ENCODE data around the gene ABCA1. TPM values are rescaled to one million over a fixed set of nuclear protein-coding genes. Genes with fewer than 3 reads are reported as not detected.

Gene ABCA1
- total RNA-seq, 1 donor from 2014 or later = 10.8 TPM

GRCh38 chr9:104780796-104781395, 147.1 kb downstream of the ABCA1 start:
- peaks cover 35% of the 10 kb centered on the region for H3K36me3 ChIP-seq
- peaks cover 70% of the 10 kb centered on the region for H3K4me1 ChIP-seq
- DNase-seq = no peak
- no peaks in the 10 kb centered on the region for H3K27me3 ChIP-seq (ENCODE audit: low read depth)
- TF ChIP-seq CTCF (IDR thresholded peaks at IDR 0.05; ENCODE audit: borderline replicate concordance) = peak; percentile 43
- peak overlapping the region; percentile 48 for H3K27ac ChIP-seq (replicated peaks)
- H3K4me3 ChIP-seq = no peak overlapping the region
- no peaks in the 10 kb centered on the region for H3K9me3 ChIP-seq (replicated peaks)
- intact Hi-C loops (cut with micrococcal nuclease) = no loop called here

- peaks cover 27% of the 10 kb centered on the region for H3K36me3 ChIP-seq
Measured at GRCh38 chr9:104779946-104780535, 147.9 kb downstream of the ABCA1 start.

GRCh38 chr9:104779334-104779733, 148.6 kb downstream of the ABCA1 start:
- intact Hi-C loops (cut with micrococcal nuclease) = no loop called here
- Histone ChIP-seq H3K4me3 (no peak overlapping the region), H3K4me1 (peaks cover 65% of the 10 kb centered on the region), H3K9me3 (replicated peaks) (no peaks in the 10 kb centered on the region), H3K36me3 (peaks cover 20% of the 10 kb centered on the region), H3K27me3 (ENCODE audit: low read depth) (no peaks in the 10 kb centered on the region), H3K27ac (replicated peaks) (no peak overlapping the region)
- TF ChIP-seq CTCF (IDR thresholded peaks at IDR 0.05; ENCODE audit: borderline replicate concordance) = no peak
- DNase-seq = no peak

More at GRCh38 chr9:104779946-104780535, 147.9 kb downstream of the ABCA1 start:
- Histone ChIP-seq H3K27me3 (ENCODE audit: low read depth) (no peaks in the 10 kb centered on the region), H3K9me3 (replicated peaks) (no peaks in the 10 kb centered on the region), H3K27ac (replicated peaks) (peak overlapping the region; percentile 48), H3K4me1 (peaks cover 71% of the 10 kb centered on the region), H3K4me3 (no peak overlapping the region)
- no peak for TF ChIP-seq CTCF (IDR thresholded peaks at IDR 0.05; ENCODE audit: borderline replicate concordance)
- no peak for DNase-seq
- intact Hi-C loops (cut with micrococcal nuclease) = no loop called here

- Histone ChIP-seq H3K9me3 (replicated peaks) (no peaks in the 10 kb centered on the region), H3K27me3 (ENCODE audit: low read depth) (no peaks in the 10 kb centered on the region), H3K36me3 (peaks cover 15% of the 10 kb centered on the region), H3K27ac (replicated peaks) (peak overlapping the region; percentile 88), H3K4me1 (peaks cover 59% of the 10 kb centered on the region), H3K4me3 (no peak overlapping the region)
- no peak for DNase-seq
- no peak for TF ChIP-seq CTCF (IDR thresholded peaks at IDR 0.05; ENCODE audit: borderline replicate concordance)
- intact Hi-C loops (cut with micrococcal nuclease) = no loop called here
Measured at GRCh38 chr9:104778802-104779201, 149.2 kb downstream of the ABCA1 start.

- H3K4me3 ChIP-seq = no peak overlapping the region
- H3K36me3 ChIP-seq = no peaks in the 10 kb centered on the region
- intact Hi-C loops (cut with micrococcal nuclease) = no loop called here
- H3K27ac ChIP-seq (replicated peaks) = peak overlapping the region; percentile 88
- H3K27me3 ChIP-seq (ENCODE audit: low read depth) = no peaks in the 10 kb centered on the region
- DNase-seq = no peak
- H3K9me3 ChIP-seq (replicated peaks) = no peaks in the 10 kb centered on the region
- TF ChIP-seq CTCF (IDR thresholded peaks at IDR 0.05; ENCODE audit: borderline replicate concordance) = no peak
- H3K4me1 ChIP-seq = peaks cover 66% of the 10 kb centered on the region
Measured at GRCh38 chr9:104776797-104777196, 151.2 kb downstream of the ABCA1 start.
